ENCODE data around the gene CD99L2.

DNA sequence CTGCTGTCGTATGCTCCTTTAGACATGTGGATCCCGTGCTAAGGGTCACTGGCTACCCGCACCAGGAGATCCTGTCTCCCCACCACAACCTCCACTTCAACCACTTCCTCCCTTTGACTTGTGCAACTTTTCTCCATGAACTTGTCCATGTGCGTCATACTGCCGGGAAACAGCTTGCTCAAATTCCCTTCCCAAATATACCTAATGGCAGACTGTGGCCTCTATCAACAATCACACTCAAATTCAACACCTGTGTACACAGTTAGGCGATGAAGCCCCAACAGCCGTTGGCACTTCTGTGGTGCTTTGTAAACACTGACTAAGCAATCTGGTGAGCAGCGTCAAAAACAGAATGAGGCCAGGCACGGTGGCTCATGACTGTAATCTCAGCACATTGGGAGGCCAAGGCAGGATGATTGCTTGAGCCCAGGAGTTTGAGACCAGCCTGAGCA is 49.5 kb downstream of the CD99L2 start:
- TF ChIP-seq POLR2A (IDR thresholded peaks at IDR 0.05) = no peak
- no peak for TF ChIP-seq CTCF (IDR thresholded peaks at IDR 0.05)
- no peak for TF ChIP-seq POLR2AphosphoS5 (IDR thresholded peaks at IDR 0.05)
- no peak for TF ChIP-seq EP300 (IDR thresholded peaks at IDR 0.05)

All from gastroesophageal sphincter (tissue), 3 donors.